Measurements from ENCODE around the gene MYL4.

DNA sequence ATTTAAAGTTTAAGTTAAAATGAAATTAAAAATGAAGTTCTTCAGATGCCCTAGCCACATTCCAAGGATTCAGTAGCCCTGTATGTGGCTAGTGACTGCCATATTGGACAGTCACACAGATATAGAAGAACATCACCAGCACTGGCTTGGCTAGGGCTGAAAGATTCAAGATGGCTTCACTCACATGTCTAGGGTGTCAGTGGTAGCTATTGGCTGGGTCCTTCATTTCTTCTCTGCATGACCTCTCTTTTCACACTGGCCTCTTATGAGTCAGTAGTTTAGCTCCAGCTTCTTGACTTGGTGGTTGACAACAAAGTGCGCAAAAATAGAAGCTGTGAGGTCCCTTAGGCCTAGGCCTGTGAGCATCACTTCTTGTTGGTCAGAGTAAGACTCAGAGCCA lies 18.4 kb upstream of the MYL4 start:
- TF ChIP-seq, protein P1, sequence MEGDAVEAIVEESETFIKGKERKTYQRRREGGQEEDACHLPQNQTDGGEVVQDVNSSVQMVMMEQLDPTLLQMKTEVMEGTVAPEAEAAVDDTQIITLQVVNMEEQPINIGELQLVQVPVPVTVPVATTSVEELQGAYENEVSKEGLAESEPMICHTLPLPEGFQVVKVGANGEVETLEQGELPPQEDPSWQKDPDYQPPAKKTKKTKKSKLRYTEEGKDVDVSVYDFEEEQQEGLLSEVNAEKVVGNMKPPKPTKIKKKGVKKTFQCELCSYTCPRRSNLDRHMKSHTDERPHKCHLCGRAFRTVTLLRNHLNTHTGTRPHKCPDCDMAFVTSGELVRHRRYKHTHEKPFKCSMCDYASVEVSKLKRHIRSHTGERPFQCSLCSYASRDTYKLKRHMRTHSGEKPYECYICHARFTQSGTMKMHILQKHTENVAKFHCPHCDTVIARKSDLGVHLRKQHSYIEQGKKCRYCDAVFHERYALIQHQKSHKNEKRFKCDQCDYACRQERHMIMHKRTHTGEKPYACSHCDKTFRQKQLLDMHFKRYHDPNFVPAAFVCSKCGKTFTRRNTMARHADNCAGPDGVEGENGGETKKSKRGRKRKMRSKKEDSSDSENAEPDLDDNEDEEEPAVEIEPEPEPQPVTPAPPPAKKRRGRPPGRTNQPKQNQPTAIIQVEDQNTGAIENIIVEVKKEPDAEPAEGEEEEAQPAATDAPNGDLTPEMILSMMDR (IDR thresholded peaks at IDR 0.05): no peak
- no peak for TF ChIP-seq POLR2A (IDR thresholded peaks at IDR 0.05)

Data from esophagus squamous epithelium (tissue), 4 donors.